Sciatic nerve (tissue), 2 donors: ENCODE measurements around the gene ACBD5. TPM values are rescaled to one million over a fixed set of nuclear protein-coding genes. Genes with fewer than 3 reads are reported as not detected.
A peak's percentile ranks its signal among the peaks of the same experiment; 100 is the strongest.
"Not testable (repeated sequence)": the region's sequence is repeated elsewhere in the genome, so short reads cannot be mapped to it uniquely, and the experiment has no call there.

Experiments used
- ATAC-seq: fragments of 200-7000 bp; cut with Tn5 transposase; one replicate; pipeline ENCODE4 v1.9.1; 2020; ENCODE audit warnings: mild to moderate bottlenecking, moderate library complexity
- DNase-seq: peaks from one replicate; pipeline ENCODE4 v3.0.0-alpha.2; 2020; ENCODE audit warnings: low spot score
- intact Hi-C: fragments of 100-400 bp; cut with DNase I; formaldehyde crosslinking; loops from one replicate; pipeline ENCODE4 v1.14.2; 2022
- total RNA-seq: library from RNA; stranded (reverse); fragmentation: NEBNext Ultra II Directional; extraction: Animal tissue kit (Norgen Biotek cat#: 25700); gene quantifications from one replicate; pipeline ENCODE4 v1.2.1, GENCODE V29; 2021
- donor health status: DM: no; HTN: no; CAD: no.
- donor health status: DM: no; HTN: no; CAD: no.

ACBD5 gene
- total RNA-seq, 1 donor from 2014 or later, result 31.6 TPM

DNA sequence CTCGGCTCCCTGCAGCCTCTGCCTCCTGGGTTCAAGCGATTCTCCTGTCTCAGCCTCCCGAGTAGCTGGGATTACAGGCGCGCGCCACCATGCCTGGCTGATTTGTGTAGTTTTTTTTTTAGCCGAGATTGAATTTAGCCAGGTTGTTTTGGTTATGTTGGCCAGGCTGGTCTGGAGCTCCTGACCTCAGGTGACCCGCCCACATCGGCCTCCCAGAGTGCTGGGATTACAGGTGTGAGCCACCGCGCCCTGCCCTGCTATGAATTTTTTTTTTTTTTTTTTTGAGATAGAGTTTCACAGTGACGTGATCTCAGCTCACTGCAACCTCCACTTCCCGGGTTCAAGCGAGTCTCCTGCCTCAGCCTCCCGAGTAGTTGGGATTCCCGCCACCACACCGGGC is 84.0 kb downstream of the ACBD5 start:
- intact Hi-C loops, DNase-seq, ATAC-seq: not testable (repeated sequence)

DNA sequence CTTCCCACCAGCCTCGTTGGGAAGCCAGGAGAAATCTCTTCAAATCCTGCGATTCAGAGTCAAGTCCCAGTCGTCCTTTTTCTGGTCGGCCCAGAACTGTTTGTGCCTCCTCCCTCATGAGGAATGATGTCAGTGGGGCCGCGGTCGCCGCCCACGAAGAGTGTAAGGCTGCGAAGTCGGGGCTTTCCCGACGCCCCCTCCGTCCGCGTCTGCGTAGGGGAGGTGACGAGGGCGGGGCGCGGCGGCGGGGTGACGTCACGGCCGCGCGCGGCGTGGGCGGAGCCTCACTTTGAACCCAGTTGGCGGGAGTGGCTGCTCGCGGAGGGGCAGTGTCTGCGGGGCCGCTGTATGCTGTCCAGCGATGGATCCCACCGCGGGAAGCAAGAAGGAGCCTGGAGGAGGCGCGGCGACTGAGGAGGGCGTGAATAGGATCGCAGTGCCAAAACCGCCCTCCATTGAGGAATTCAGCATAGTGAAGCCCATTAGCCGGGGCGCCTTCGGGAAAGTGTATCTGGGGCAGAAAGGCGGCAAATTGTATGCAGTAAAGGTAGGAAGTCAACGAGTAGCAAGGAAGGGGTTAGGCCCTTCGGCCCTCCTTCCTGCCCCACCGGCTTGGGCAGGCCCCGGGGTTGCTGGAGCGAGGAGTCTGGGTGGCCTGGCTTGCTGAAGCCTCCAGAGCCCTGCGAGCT is 85.4 kb downstream of the ACBD5 start, which contains the start of gene MASTL:
TSS of gene MASTL (plus strand) at position 287 of the 689 bp plus-strand sequence. CDS start at position 362, 75 bp downstream.
- DNase-seq, result peak; percentile 96
- peak; percentile 98 for ATAC-seq
- intact Hi-C loops, result no loop called here

GRCh38 chr10:27153845-27154193 is 86.8 kb downstream of the ACBD5 start:
- no peak for DNase-seq
- ATAC-seq, result peak; percentile 0
- intact Hi-C loops, result no loop called here

- intact Hi-C loops, result no loop called here
- DNase-seq (no peak), ATAC-seq (no peak)
Observed at GRCh38 chr10:27153329-27153728, 87.3 kb downstream of the ACBD5 start.

- intact Hi-C loops, result no loop called here
- no peak for ATAC-seq
- no peak for DNase-seq
Observed at GRCh38 chr10:27152687-27153086, 87.9 kb downstream of the ACBD5 start.

GRCh38 chr10:27150261-27150660 is 90.3 kb downstream of the ACBD5 start:
- DNase-seq (no peak), ATAC-seq (no peak)
- intact Hi-C loops, result no loop called here

DNA sequence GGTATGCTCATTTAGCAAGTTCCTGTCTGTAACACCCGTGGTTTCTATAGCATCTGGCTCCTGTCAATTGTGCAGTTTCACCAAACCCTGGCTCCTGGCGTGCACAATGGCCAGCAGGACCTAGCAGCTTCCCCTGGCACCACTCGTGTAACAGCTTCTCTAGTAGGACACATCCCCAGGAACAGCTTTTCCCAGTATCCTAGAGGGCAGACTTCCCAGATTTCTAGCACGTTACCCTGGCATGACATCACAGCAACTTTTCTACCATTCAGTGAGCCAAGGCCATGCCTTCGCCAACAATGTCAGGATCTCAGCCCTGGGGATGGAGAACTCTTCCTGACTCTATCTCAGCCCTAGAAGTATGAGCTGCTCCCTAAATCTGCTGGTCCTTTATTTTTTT is 92.9 kb downstream of the ACBD5 start:
- intact Hi-C loops, result no loop called here
- DNase-seq (no peak), ATAC-seq (no peak)

- DNase-seq, result no peak
- intact Hi-C loops, result no loop called here
- ATAC-seq, result no peak
Observed at GRCh38 chr10:27145937-27146336, 94.7 kb downstream of the ACBD5 start.

Other genes starting within 250 kb of the ACBD5 start
- 15.2 TPM for gene ANKRD26, start 140.3 kb downstream of the ACBD5 start, total RNA-seq
- 76.7 TPM for gene YME1L1, start 86.4 kb downstream of the ACBD5 start, total RNA-seq
- gene MASTL, start 85.4 kb downstream of the ACBD5 start, total RNA-seq, result 5.7 TPM